Activated naive CD4-positive, alpha-beta T cell treated with anti-CD3 and anti-CD28 coated beads for 36 hours (primary cell): ENCODE measurements around the gene CCDC154. TPM values are rescaled to one million over a fixed set of nuclear protein-coding genes. Genes with fewer than 3 reads are reported as not detected.

Source experiments
- CTCF ChIA-PET: fragments of 350-600 bp; sonication (Branson Sonifier 250); formaldehyde crosslinking; loops from one replicate; lab custom pipeline; 2021; ENCODE audit warnings: antibody characterized with exemption; lab: Charles Lee
- DNase-seq: peaks from one replicate; pipeline ENCODE4 v3.0.0-alpha.2; 2020
- H3K27ac Mint-ChIP-seq: one replicate; pipeline ENCODE4 v1.8.0; 2021; ENCODE audit warnings: mild to moderate bottlenecking, mixed read lengths
- H3K27me3 Mint-ChIP-seq: one replicate; pipeline ENCODE4 v1.8.0; 2021; ENCODE audit warnings: low read depth, mixed read lengths
- H3K36me3 Mint-ChIP-seq: one replicate; pipeline ENCODE4 v1.8.0; 2021; ENCODE audit warnings: low read depth, mixed read lengths
- H3K4me1 Mint-ChIP-seq: one replicate; pipeline ENCODE4 v1.8.0; 2021; ENCODE audit warnings: low read depth, mixed read lengths
- H3K4me3 Mint-ChIP-seq: one replicate; pipeline ENCODE4 v1.8.0; 2021; ENCODE audit warnings: mild to moderate bottlenecking, moderate library complexity, mixed read lengths
- H3K9me3 Mint-ChIP-seq: one replicate; pipeline ENCODE4 v1.8.0; 2021; ENCODE audit warnings: mixed read lengths
- intact Hi-C: fragments of 100-400 bp; cut with micrococcal nuclease; formaldehyde crosslinking; loops from one replicate; pipeline ENCODE4 v1.15.1; 2023
- total RNA-seq, 2 experiments: library from RNA; stranded (reverse); gene quantifications; one replicate each; pipeline ENCODE4 v1.2.3, GENCODE V29; 2021

Gene CCDC154
- total RNA-seq, 2 experiments from 2014 or later: 0.74 to 1.8 TPM

DNA sequence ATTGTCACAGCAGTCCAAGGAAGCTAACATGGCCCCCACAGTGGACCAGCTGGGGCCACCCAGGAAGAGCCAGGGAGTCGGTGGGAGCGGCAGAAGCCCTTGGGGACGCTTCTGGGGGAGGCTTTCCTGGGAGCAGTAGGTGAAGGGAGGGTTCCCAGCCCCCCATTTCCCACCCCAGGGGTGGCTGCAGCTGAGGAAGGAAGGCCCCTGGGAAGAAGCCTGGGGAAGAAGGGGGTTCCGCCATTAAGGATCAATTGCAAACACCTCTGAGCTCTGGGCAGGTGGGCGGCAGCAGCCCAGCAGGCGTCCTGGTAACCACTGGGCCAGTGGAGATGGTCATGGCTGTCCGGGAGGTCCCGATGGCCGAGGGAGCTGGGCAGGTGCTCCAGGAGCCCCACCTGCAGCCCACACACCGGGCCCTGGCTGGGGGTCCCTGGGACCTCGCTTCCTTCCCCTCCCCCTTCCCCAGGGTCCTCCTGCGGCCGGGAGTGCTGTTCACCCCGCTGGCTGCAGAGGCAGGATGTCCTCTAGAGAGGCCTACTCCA is 14.1 kb downstream of the CCDC154 start:
- H3K36me3 Mint-ChIP-seq: no peaks in the 10 kb centered on the region
- H3K27me3 Mint-ChIP-seq: no peaks in the 10 kb centered on the region
- no peak for DNase-seq
- H3K4me3 Mint-ChIP-seq: no peak overlapping the region
- no peaks in the 10 kb centered on the region for H3K9me3 Mint-ChIP-seq
- intact Hi-C loops: no loop called here
- H3K27ac Mint-ChIP-seq: no peak overlapping the region
- H3K4me1 Mint-ChIP-seq: peaks cover 2% of the 10 kb centered on the region
- CTCF ChIA-PET: no interaction called here

DNA sequence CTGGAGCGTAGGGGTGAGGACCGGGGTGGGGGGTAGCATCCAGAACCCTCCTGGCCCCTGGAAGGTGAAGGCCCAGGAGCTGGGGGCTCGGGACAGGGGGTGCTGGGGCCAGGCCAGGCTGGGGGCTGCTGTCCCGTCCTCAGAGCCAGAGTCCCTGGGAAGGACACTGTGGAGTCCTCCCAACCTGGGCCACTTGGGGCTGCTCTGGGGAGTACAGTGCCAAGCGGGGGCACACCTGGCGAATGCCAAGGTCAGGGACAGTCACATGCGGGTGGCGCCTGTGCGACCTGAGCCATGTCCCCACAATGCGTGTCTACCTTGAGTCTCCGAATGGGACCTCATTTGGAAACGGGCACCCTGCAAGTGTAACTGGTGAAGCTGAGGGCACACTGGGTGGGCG is 14.7 kb downstream of the CCDC154 start:
- H3K36me3 Mint-ChIP-seq: no peaks in the 10 kb centered on the region
- no peak overlapping the region for H3K4me3 Mint-ChIP-seq
- H3K27ac Mint-ChIP-seq: no peak overlapping the region
- H3K9me3 Mint-ChIP-seq: no peaks in the 10 kb centered on the region
- H3K27me3 Mint-ChIP-seq: no peaks in the 10 kb centered on the region
- intact Hi-C loops: no loop called here
- no peak for DNase-seq
- H3K4me1 Mint-ChIP-seq: peaks cover 2% of the 10 kb centered on the region
- CTCF ChIA-PET: no interaction called here

DNA sequence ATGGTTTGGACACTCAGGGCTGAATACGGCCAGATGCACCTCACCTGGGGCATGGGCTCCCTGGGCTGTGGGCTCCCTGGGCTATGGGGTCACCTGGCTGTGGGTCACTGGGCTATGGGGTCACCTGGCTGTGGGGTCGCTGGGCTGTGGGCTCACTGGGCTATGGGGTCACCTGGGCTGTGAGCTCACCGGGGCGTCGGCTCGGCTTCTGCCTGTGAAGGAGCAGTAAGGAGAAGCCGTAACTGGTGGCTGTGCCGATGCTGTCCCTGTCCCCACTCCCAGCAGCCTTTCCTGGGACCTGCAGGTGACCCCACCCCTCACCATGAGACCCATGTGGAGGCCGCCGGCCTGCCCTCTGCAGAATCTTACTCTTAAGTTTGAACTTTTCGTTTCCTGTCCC is 15.3 kb downstream of the CCDC154 start:
- Mint-ChIP-seq H3K36me3 (no peaks in the 10 kb centered on the region), H3K9me3 (no peaks in the 10 kb centered on the region), H3K27me3 (no peaks in the 10 kb centered on the region), H3K4me3 (no peak overlapping the region), H3K4me1 (peaks cover 2% of the 10 kb centered on the region), H3K27ac (no peak overlapping the region)
- DNase-seq: no peak
- intact Hi-C loops: no loop called here
- CTCF ChIA-PET: interaction anchor here (0.6 to 0.9 kb wide), 2 partner anchors 110 to 565 kb away, joined by 3 to 5 read pairs; no protein-coding TSS in a partner anchor

DNA sequence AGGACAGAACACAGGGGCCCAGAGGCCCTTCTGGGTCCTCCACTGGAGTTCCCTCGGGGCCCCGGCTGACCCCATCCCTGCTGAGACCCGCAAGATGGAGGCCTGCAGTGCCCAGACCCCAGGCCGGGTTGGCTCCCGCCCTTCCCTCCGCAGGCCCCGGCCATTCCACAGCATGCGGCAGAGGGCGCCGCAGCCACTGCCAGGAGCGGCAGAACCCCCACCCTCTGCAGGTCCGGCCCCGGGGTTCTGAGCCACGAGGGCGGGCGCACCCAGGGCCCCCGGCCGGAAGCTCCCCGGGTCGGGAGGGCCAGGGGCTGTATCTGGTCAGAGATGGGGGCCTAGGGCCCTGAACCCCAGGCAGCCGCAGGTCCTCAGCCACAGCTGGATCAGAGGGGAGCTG is 15.8 kb downstream of the CCDC154 start:
- H3K4me3 Mint-ChIP-seq: no peak overlapping the region
- no peak overlapping the region for H3K27ac Mint-ChIP-seq
- H3K9me3 Mint-ChIP-seq: no peaks in the 10 kb centered on the region
- H3K36me3 Mint-ChIP-seq: no peaks in the 10 kb centered on the region
- H3K27me3 Mint-ChIP-seq: no peaks in the 10 kb centered on the region
- peak; percentile 60 for DNase-seq
- CTCF ChIA-PET: interaction anchor here (0.6 to 0.9 kb wide), 2 partner anchors 110 to 564 kb away, joined by 3 to 5 read pairs; no protein-coding TSS in a partner anchor
- intact Hi-C loops: no loop called here
- H3K4me1 Mint-ChIP-seq: peaks cover 2% of the 10 kb centered on the region

DNA sequence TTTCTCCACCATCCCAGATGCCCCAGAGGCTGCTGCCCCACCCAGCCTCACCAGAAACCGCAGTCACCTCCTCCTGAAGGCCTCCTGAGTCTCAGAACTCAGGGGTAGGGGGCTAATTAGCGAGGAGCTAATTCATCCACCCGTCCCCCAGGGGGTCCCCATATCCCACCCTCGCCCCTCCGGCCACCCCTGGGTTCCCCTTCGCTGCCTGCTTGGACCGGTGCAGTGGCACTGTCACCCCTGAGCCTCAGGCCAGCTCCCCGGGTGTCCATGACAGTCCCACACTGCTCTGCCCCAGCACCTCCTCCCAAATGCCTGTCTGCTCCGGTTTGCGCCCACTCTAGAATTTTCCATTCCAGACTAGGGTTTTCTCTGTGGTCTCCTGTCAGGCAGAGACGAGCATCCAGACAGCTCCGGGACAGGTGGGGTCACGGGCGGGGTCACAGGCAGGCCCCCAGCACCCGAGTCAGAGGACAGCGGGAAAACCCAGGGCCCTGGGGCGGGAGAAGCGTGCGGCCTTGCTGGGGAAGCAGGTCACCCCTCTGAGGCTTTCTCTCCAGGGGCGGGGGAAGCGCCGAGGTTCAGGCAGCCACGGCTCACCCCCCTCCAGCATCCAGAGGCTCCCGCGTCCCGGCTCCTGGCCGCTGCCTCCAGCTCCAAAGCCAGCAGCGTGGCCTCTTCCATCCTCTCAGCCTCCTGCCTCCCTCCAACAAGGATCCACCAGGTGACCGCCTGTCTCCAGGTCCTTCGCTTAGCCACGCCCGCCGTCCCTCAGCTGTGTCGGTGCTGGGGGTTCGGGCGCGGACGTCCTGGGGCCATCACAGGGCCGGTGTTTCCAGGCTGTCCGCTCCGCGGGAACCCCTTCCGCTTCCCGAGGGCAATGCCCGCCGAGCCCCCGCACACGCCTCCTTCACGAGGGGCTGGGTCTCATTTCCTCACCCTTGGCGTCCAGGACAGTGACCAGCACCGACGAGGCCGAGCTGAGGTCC is 16.6 kb downstream of the CCDC154 start:
- H3K27me3 Mint-ChIP-seq: no peaks in the 10 kb centered on the region
- H3K4me3 Mint-ChIP-seq: no peak overlapping the region
- intact Hi-C loops: no loop called here
- H3K4me1 Mint-ChIP-seq: peaks cover 2% of the 10 kb centered on the region
- no peak for DNase-seq
- H3K27ac Mint-ChIP-seq: no peak overlapping the region
- CTCF ChIA-PET: interaction anchor here (0.6 to 0.9 kb wide), 2 partner anchors 111 to 525 kb away, joined by 3 to 5 read pairs; no protein-coding TSS in a partner anchor
- H3K9me3 Mint-ChIP-seq: no peaks in the 10 kb centered on the region
- H3K36me3 Mint-ChIP-seq: no peaks in the 10 kb centered on the region

DNA sequence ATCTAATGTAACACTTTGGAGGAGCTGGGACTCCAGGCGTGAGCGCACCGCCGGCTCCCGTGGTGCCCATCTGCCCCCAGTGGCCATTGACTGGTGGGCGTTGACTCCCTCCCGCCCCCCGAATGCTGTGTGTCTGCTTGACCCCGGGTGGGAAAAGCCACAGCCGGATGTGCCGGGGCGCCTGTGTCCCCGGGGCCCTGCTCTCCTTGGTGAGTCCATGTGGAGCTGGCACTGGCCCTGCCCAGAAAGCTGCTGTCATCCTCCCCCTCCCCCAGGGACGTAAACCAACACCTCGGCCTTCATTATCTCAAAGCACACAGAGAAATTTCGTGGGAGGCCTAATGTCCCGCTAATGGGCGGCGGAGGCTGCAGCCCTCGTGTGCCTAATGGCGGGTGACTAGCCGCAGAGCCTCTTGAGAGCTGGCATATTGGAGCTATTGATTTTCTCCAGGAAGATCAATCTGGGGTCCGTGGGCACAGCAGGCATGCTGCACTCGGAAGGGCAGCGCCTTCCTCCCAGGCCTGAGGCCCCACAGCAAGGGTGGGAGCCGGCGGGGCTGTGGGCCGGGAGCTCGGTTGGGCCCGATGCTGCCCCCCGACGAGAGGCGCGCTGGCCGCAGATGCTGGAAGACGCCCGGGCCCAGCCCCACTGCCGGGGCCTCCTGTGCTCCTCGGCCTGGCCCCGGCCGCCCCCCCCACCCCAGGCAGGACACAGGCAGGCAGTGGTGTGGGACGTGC is 17.5 kb downstream of the CCDC154 start:
- H3K4me1 Mint-ChIP-seq: peaks cover 5% of the 10 kb centered on the region
- no peak for DNase-seq
- H3K9me3 Mint-ChIP-seq: no peaks in the 10 kb centered on the region
- CTCF ChIA-PET: interaction anchor here (0.6 kb wide), 1 partner anchor 525 kb away, joined by 3 read pairs; no protein-coding TSS in a partner anchor
- intact Hi-C loops: no loop called here
- no peak overlapping the region for H3K27ac Mint-ChIP-seq
- no peak overlapping the region for H3K4me3 Mint-ChIP-seq
- no peaks in the 10 kb centered on the region for H3K27me3 Mint-ChIP-seq
- H3K36me3 Mint-ChIP-seq: no peaks in the 10 kb centered on the region

DNA sequence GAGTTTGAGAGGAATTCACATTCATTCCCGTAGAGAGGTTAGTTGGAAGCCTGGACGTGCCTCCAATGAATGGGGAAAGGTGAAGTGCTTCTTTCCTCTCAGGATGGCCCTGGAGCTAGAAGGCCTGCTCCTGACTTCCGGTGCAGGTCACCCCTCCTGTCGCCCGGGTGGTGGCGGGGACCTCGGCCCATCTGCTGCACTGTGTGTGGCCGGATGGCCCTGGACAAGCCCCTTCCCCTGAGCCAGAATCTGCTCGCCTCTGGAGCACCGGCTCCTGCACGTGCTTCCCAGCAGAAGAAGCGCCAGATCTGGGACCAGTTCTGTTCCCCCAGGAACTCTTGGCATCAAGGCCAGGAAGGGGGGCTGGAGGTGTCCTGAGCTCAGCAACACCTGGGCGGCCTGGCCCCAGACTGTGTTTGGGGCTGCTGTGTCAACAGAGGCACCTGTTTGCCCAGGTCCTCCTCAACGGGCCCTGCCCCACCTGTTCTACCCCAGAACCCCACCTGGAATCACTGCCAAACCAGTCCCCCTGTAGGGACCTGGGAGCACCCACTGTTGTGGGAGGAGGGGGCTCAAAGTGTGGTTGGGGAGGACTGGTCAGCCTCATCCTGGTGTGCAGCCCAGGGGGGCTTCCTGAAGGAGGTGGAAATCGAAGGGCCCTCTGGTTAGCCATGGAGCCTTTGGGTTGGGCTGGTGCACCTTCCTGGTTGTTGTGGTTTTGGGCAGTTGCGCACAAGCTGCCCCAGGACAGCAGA is 18.6 kb downstream of the CCDC154 start:
- CTCF ChIA-PET: no interaction called here
- Mint-ChIP-seq H3K27me3 (no peaks in the 10 kb centered on the region), H3K4me3 (no peak overlapping the region), H3K4me1 (peaks cover 13% of the 10 kb centered on the region), H3K9me3 (no peaks in the 10 kb centered on the region), H3K27ac (no peak overlapping the region), H3K36me3 (no peaks in the 10 kb centered on the region)
- intact Hi-C loops: no loop called here
- no peak for DNase-seq

DNA sequence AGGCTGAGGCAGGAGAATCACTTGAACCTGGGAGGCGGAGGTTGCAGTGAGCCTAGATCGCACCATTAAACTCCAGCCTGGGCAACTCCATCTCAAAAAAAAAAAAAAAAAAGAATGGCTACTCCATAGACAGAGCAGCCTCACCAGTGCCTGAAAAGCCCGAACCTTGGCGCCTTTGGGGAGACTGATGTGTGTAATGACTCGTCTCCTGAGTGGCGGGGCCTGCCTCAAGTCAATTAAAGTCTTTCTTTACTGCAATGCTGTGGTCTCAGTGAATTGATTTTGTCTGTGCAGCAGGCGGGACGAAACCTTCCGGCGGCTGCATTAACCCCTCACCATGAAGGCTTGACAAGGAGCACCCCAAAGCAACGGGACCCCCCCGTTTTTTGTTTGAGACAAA is 20.3 kb downstream of the CCDC154 start:
- intact Hi-C loops: loop anchor here (5.0 kb wide), 1 partner anchor 348 kb away; the partner anchor contains the start of genes EME2, MRPS34 and NME3
- Mint-ChIP-seq H3K4me1 (peaks cover 16% of the 10 kb centered on the region), H3K27ac (no peak overlapping the region), H3K36me3 (peaks cover 2% of the 10 kb centered on the region), H3K4me3 (no peak overlapping the region), H3K9me3 (no peaks in the 10 kb centered on the region), H3K27me3 (no peaks in the 10 kb centered on the region)
- CTCF ChIA-PET: no interaction called here
- DNase-seq: peak; percentile 25

DNA sequence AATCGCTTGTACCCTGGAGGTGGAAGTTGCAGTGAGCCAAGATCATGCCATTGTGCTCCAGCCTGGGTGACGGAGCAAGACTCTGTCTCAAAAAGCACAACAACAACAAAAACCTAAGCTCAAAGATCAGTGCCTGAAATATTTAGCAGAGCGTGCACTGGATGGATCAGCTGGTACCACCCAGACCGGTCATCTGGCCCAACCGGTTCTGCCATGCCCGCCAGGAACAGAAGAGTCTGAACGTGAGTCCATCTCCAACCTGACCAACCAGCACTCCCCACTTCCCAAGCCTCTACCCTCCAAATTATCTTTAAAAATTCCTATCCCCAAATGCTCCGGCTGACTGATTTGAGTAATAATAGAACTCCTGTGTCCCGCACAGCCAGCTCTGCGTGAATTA is 22.3 kb downstream of the CCDC154 start:
- H3K27me3 Mint-ChIP-seq: no peaks in the 10 kb centered on the region
- H3K27ac Mint-ChIP-seq: peak overlapping the region; percentile 96
- H3K4me3 Mint-ChIP-seq: peak overlapping the region; percentile 80
- H3K4me1 Mint-ChIP-seq: peaks cover 27% of the 10 kb centered on the region
- H3K36me3 Mint-ChIP-seq: peaks cover 4% of the 10 kb centered on the region
- CTCF ChIA-PET: interaction anchor here (0.6 kb wide), 1 partner anchor 104 kb away, joined by 4 read pairs; no protein-coding TSS in a partner anchor
- DNase-seq: no peak
- intact Hi-C loops: loop anchor here (5.0 kb wide), 1 partner anchor 350 kb away; the partner anchor contains the start of genes EME2, MRPS34 and NME3
- H3K9me3 Mint-ChIP-seq: no peaks in the 10 kb centered on the region

DNA sequence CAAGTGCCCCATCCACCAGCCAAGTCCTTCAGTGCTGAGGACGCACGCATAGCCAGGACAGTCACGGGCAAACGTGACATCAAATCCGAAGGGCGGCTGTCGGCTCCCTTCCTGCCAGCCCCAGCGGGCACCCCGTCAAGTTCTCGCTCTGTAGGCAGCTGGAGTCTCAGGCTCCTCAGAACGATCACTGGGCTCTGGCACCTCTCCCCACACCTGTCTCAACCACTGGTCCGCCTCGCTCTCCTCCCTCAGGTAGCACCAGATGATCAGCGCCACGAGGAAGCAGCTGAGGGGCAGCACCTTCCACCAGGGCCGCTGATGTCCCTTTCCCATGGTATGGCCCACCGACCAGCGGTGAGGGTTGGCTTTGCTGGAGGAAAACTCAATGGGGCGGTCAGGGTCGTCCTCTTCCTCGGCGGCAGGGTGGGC is 24.2 kb downstream of the CCDC154 start:
- Mint-ChIP-seq H3K9me3 (no peaks in the 10 kb centered on the region), H3K36me3 (peaks cover 4% of the 10 kb centered on the region), H3K27ac (peak overlapping the region; percentile 70), H3K4me3 (peak overlapping the region; percentile 80), H3K27me3 (no peaks in the 10 kb centered on the region), H3K4me1 (peaks cover 33% of the 10 kb centered on the region)
- intact Hi-C loops: loop anchor here (1.0 to 5.0 kb wide), 8 partner anchors 41 to 803 kb away; partner anchors contain the start of genes CRAMP1, E4F1, EME2 and IFT140
- no peak for DNase-seq
- CTCF ChIA-PET: interaction anchor here (1.0 kb wide), 1 partner anchor 286 kb away, joined by 3 read pairs; the partner anchor contains the start of gene MAPK8IP3

DNA sequence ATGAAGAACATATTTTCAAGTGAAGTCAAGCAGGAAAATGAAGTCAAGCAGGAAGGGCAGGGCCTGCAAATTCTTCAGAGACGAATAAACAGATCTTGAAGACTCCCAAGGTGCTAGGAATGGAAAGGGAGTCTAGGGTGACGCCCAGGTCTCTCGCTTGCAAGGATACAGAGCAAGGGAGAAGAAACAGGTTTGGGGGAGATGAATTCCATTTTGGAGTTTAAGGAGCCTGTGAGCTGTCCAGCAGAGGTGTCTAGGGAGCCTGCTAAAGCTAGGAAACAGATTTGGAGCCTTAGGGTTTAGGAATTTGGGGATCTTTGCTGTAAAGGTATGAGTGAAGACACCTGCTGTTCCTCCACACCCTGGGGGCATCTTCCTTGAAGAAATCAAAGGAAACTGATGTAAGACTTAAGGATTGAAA is 27.8 kb downstream of the CCDC154 start:
- no peaks in the 10 kb centered on the region for H3K9me3 Mint-ChIP-seq
- peaks cover 4% of the 10 kb centered on the region for H3K36me3 Mint-ChIP-seq
- no peak for DNase-seq
- H3K4me3 Mint-ChIP-seq: no peak overlapping the region
- H3K27me3 Mint-ChIP-seq: no peaks in the 10 kb centered on the region
- peaks cover 38% of the 10 kb centered on the region for H3K4me1 Mint-ChIP-seq
- H3K27ac Mint-ChIP-seq: peak overlapping the region; percentile 11
- intact Hi-C loops: no loop called here
- CTCF ChIA-PET: interaction anchor here (0.6 kb wide), 1 partner anchor 124 kb away, joined by 3 read pairs; no protein-coding TSS in a partner anchor
